AG08395 (cell line): ENCODE measurements around the gene LRRK2.
"Not testable (repeated sequence)": the region's sequence is repeated elsewhere in the genome, so short reads cannot be mapped to it uniquely, and the experiment has no call there.

ENCODE experiments used
- DNase-seq: peaks from one replicate; pipeline ENCODE4 v3.0.0; 2012; ENCODE audit warnings: mixed read lengths, low spot score

Gene LRRK2

GRCh38 chr12:40248034-40248433, 23.2 kb downstream of the LRRK2 start:
- no peak for DNase-seq

- DNase-seq, result no peak
These were observed 23.9 kb downstream of the LRRK2 start for GRCh38 chr12:40248585-40249297.

GRCh38 chr12:40250652-40251051, 25.9 kb downstream of the LRRK2 start:
- DNase-seq, result not testable (repeated sequence)

GRCh38 chr12:40253936-40254335, 29.1 kb downstream of the LRRK2 start:
- peak; percentile 38 for DNase-seq

- no peak for DNase-seq
These were observed 29.8 kb downstream of the LRRK2 start for GRCh38 chr12:40254455-40255085.

GRCh38 chr12:40258371-40258770, 33.6 kb downstream of the LRRK2 start:
- no peak for DNase-seq

- no peak for DNase-seq
These were observed 37.1 kb downstream of the LRRK2 start for GRCh38 chr12:40261937-40262336.

- no peak for DNase-seq
These were observed 37.9 kb downstream of the LRRK2 start for GRCh38 chr12:40262657-40263056.

- no peak for DNase-seq
These were observed 39.0 kb downstream of the LRRK2 start for GRCh38 chr12:40263616-40264409.

GRCh38 chr12:40271981-40272664, 47.3 kb downstream of the LRRK2 start:
- DNase-seq, result no peak

GRCh38 chr12:40281791-40282364, 57.1 kb downstream of the LRRK2 start:
- no peak for DNase-seq

GRCh38 chr12:40286583-40286982, 61.8 kb downstream of the LRRK2 start:
- no peak for DNase-seq

- DNase-seq, result no peak
These were observed 62.7 kb downstream of the LRRK2 start for GRCh38 chr12:40287369-40287975.

GRCh38 chr12:40292788-40293429, 68.1 kb downstream of the LRRK2 start:
- no peak for DNase-seq

- DNase-seq, result no peak
These were observed 73.5 kb downstream of the LRRK2 start for GRCh38 chr12:40298341-40298740.

- no peak for DNase-seq
These were observed 75.7 kb downstream of the LRRK2 start for GRCh38 chr12:40300490-40300889.

- DNase-seq, result no peak
These were observed 84.2 kb downstream of the LRRK2 start for GRCh38 chr12:40309001-40309400.

- no peak for DNase-seq
These were observed 85.4 kb downstream of the LRRK2 start for GRCh38 chr12:40310211-40310610.

- DNase-seq, result no peak
These were observed 87.4 kb downstream of the LRRK2 start for GRCh38 chr12:40312196-40312595.

GRCh38 chr12:40312982-40313576, 88.3 kb downstream of the LRRK2 start:
- peak; percentile 38 for DNase-seq

GRCh38 chr12:40313928-40314327, 89.1 kb downstream of the LRRK2 start:
- DNase-seq, result no peak
